ENCODE measurements around the gene KCNK5. TPM values are rescaled to one million over a fixed set of nuclear protein-coding genes. Genes with fewer than 3 reads are reported as not detected.

The KCNK5 gene
- total RNA-seq, 4 donors from 2014 or later, result 10.0 to 110 (median 49.7) TPM

DNA sequence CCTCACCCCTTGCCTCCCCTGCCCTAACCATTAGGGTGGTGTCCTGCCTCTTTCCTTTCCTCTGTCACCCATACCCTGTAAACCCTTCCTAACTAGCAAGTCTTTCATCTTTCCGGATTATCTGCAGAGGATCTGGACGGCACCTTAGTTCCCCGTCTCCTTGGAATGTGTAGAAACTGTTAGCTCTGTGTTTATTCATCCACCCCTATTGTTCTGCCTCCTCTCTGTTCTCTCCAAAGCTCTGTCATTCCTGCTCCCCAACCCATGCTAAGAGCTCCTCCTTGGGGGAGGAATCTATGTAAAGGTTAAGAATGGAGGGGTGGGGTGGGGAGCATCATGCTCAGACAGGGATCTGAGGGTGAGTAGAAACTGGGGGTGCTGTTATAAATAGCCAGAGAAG lies 39.4 kb upstream of the KCNK5 start:
- 71 to 74% methylated on average over 3 of the region's 3 CpGs for WGBS, 2 donors
- intact Hi-C loops (cut with DNase I; ENCODE audit: low total_unique reads), result no loop called here
- H3K4me3 ChIP-seq (ENCODE audit: low read depth, poor library complexity, severe bottlenecking), result no peak overlapping the region
- DNase-seq (ENCODE audit: low spot score in 2 of 2), result no peak
- TF ChIP-seq, protein P1, sequence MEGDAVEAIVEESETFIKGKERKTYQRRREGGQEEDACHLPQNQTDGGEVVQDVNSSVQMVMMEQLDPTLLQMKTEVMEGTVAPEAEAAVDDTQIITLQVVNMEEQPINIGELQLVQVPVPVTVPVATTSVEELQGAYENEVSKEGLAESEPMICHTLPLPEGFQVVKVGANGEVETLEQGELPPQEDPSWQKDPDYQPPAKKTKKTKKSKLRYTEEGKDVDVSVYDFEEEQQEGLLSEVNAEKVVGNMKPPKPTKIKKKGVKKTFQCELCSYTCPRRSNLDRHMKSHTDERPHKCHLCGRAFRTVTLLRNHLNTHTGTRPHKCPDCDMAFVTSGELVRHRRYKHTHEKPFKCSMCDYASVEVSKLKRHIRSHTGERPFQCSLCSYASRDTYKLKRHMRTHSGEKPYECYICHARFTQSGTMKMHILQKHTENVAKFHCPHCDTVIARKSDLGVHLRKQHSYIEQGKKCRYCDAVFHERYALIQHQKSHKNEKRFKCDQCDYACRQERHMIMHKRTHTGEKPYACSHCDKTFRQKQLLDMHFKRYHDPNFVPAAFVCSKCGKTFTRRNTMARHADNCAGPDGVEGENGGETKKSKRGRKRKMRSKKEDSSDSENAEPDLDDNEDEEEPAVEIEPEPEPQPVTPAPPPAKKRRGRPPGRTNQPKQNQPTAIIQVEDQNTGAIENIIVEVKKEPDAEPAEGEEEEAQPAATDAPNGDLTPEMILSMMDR (IDR thresholded peaks at IDR 0.05), result no peak
- no peak for TF ChIP-seq POLR2A (IDR thresholded peaks at IDR 0.05)

DNA sequence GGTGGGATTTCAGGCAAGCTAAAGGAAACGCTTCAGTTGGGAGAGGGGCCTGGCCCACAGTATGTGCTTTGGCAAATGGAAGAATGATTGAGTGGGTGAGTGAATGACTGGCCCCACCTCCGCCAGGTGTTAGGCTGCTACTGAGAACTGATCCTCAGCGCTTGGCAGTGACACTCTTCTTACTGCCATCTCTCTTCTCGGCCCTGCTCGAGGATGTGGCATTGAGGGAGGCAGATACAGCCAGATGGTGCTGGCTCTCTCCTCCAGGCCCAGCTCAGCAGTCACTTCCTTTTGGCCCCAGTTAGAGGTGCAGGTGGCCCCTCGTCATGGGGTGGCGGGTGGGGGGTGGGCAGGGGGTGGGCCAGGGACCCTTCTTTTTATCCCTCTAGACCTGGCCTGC lies 38.9 kb upstream of the KCNK5 start:
- TF ChIP-seq, protein P1 (IDR thresholded peaks at IDR 0.05), result no peak
- TF ChIP-seq POLR2A (IDR thresholded peaks at IDR 0.05), result no peak
- WGBS, 2 donors, result 78 to 81% methylated on average over 7 of the region's 7 CpGs

GRCh38 chr6:39266782-39267355 lies 37.6 kb upstream of the KCNK5 start:
- no peak for TF ChIP-seq POLR2A (IDR thresholded peaks at IDR 0.05)
- TF ChIP-seq, protein P1 (IDR thresholded peaks at IDR 0.05), result no peak
- intact Hi-C loops (cut with DNase I; ENCODE audit: low total_unique reads), result no loop called here
- whole genome bisulfite sequencing, 2 donors, result 87 to 89% methylated on average over 5 of the region's 5 CpGs
- H3K4me3 ChIP-seq (ENCODE audit: low read depth, poor library complexity, severe bottlenecking), result no peak overlapping the region
- no peak for DNase-seq (ENCODE audit: low spot score in 2 of 2)

More for the DNA sequence above, 38.9 kb upstream of the KCNK5 start:
- intact Hi-C loops (cut with DNase I; ENCODE audit: low total_unique reads), result no loop called here
- no peak for DNase-seq (ENCODE audit: low spot score in 2 of 2)
- H3K4me3 ChIP-seq (ENCODE audit: low read depth, poor library complexity, severe bottlenecking), result no peak overlapping the region

- 88 to 94% methylated on average over 2 of the region's 2 CpGs for WGBS, 2 donors
Measured at GRCh38 chr6:39266375-39266774, 37.1 kb upstream of the KCNK5 start.

GRCh38 chr6:39263303-39264037 lies 34.2 kb upstream of the KCNK5 start:
- no peak for DNase-seq (ENCODE audit: low spot score in 2 of 2)
- H3K4me3 ChIP-seq (ENCODE audit: low read depth, poor library complexity, severe bottlenecking), result no peak overlapping the region
- TF ChIP-seq POLR2A (IDR thresholded peaks at IDR 0.05), result no peak
- TF ChIP-seq, protein P1 (IDR thresholded peaks at IDR 0.05), result no peak
- 20 to 27% methylated on average over 5 of the region's 5 CpGs for WGBS, 2 donors
- intact Hi-C loops (cut with DNase I; ENCODE audit: low total_unique reads), result no loop called here

More at GRCh38 chr6:39266375-39266774, 37.1 kb upstream of the KCNK5 start:
- no peak for DNase-seq (ENCODE audit: low spot score in 2 of 2)
- TF ChIP-seq POLR2A (IDR thresholded peaks at IDR 0.05), result no peak
- TF ChIP-seq, protein P1 (IDR thresholded peaks at IDR 0.05), result no peak
- intact Hi-C loops (cut with DNase I; ENCODE audit: low total_unique reads), result no loop called here
- no peak overlapping the region for H3K4me3 ChIP-seq (ENCODE audit: low read depth, poor library complexity, severe bottlenecking)
